Ovary (tissue), 3 donors: ENCODE measurements around the gene ARMC2.

Experiments
- CTCF ChIP-seq, 3 donors: fragments of 450-650 bp in 2 of 3; fragments of 200-600 bp in 1 of 3; IDR thresholded peaks; one replicate each; pipeline versions ENCODE4 v1.5.1 to v1.8.0; 2016 to 2022; ENCODE audit warnings: antibody characterized with exemption in 3 of 3, mild to moderate bottlenecking in 1 of 3
- EP300 ChIP-seq: sonication (generic); formaldehyde crosslinking; IDR thresholded peaks from one replicate; pipeline ENCODE4 v1.6.1; 2017; ENCODE audit warnings: antibody characterized with exemption
- POLR2A ChIP-seq: fragments of 450-650 bp; IDR thresholded peaks from one replicate; pipeline ENCODE4 v1.6.1; 2017; ENCODE audit warnings: antibody characterized with exemption, mild to moderate bottlenecking, moderate library complexity
- donor health status: DM: no; HTN: no; CAD: no.

GRCh38 chr6:108941281-108941680 is 93.1 kb downstream of the ARMC2 start:
- TF ChIP-seq CTCF (IDR thresholded peaks at IDR 0.05) = no peak
- TF ChIP-seq EP300 = no peak
- no peak for TF ChIP-seq POLR2A
